ENCODE data around the gene CD58.
"Not testable (repeated sequence)": the region's sequence is repeated elsewhere in the genome, so short reads cannot be mapped to it uniquely, and the experiment has no call there.

DNA sequence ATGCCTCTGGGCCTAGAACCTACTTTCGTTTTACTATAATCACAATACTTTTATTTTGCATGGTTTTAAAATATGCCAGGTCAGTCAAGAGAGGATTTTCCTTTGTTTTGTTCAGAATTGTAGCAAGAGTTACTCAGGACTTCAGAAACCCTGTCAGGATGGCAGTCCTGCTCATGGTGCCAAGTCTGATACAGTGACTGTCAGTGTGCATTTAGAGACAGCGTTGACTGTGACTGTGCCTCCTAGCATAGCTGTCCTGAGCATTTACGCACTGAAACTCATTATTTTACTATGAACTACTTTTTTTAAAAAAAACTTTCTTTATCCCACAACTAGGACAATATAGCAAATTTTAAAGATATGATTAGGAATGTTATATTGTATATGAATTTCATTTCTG lies 23.2 kb upstream of the CD58 start:
- TF ChIP-seq CTCF (IDR thresholded peaks at IDR 0.05); POLR2A (IDR thresholded peaks at IDR 0.05; ENCODE audit: low read depth); EP300 (IDR thresholded peaks at IDR 0.05): not testable (repeated sequence)
